GM12875 (cell line): ENCODE measurements around the gene ATAD5.

Source experiments
- H3K4me3 ChIP-seq: one replicate; pipeline ENCODE4 v1.5.1; 2011; ENCODE audit warnings: low read depth, low read length, control low read depth
- TF ChIP-seq, protein P1 (sequence below): IDR thresholded peaks from 2 replicates; pipeline ENCODE4 v1.5.1; 2011; ENCODE audit warnings: low read depth, mild to moderate bottlenecking, control low read depth, inconsistent platforms, low read length, moderate library complexity, borderline replicate concordance; ENCODE audit not compliant: insufficient read depth

Gene ATAD5

GRCh38 chr17:30838202-30838807 is 6.5 kb downstream of the ATAD5 start:
- TF ChIP-seq, protein P1, sequence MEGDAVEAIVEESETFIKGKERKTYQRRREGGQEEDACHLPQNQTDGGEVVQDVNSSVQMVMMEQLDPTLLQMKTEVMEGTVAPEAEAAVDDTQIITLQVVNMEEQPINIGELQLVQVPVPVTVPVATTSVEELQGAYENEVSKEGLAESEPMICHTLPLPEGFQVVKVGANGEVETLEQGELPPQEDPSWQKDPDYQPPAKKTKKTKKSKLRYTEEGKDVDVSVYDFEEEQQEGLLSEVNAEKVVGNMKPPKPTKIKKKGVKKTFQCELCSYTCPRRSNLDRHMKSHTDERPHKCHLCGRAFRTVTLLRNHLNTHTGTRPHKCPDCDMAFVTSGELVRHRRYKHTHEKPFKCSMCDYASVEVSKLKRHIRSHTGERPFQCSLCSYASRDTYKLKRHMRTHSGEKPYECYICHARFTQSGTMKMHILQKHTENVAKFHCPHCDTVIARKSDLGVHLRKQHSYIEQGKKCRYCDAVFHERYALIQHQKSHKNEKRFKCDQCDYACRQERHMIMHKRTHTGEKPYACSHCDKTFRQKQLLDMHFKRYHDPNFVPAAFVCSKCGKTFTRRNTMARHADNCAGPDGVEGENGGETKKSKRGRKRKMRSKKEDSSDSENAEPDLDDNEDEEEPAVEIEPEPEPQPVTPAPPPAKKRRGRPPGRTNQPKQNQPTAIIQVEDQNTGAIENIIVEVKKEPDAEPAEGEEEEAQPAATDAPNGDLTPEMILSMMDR, result no peak
- no peak overlapping the region for H3K4me3 ChIP-seq

- H3K4me3 ChIP-seq, result no peak overlapping the region
- TF ChIP-seq, protein P1, result no peak
Measured at GRCh38 chr17:30840771-30841170, 9.0 kb downstream of the ATAD5 start.

- TF ChIP-seq, protein P1, result no peak
- H3K4me3 ChIP-seq, result no peak overlapping the region
Measured at GRCh38 chr17:30848021-30848420, 16.3 kb downstream of the ATAD5 start.

- TF ChIP-seq, protein P1, result no peak
- no peak overlapping the region for H3K4me3 ChIP-seq
Measured at GRCh38 chr17:30854146-30854545, 22.4 kb downstream of the ATAD5 start.

- no peak overlapping the region for H3K4me3 ChIP-seq
- TF ChIP-seq, protein P1, result no peak
Measured at GRCh38 chr17:30858556-30859250, 26.9 kb downstream of the ATAD5 start.

GRCh38 chr17:30864636-30865035 is 32.9 kb downstream of the ATAD5 start:
- TF ChIP-seq, protein P1, result no peak
- H3K4me3 ChIP-seq, result no peak overlapping the region

GRCh38 chr17:30869005-30869404 is 37.2 kb downstream of the ATAD5 start:
- TF ChIP-seq, protein P1, result no peak
- no peak overlapping the region for H3K4me3 ChIP-seq
